ENCODE results near the gene C1orf174. TPM values are rescaled to one million over a fixed set of nuclear protein-coding genes. Genes with fewer than 3 reads are reported as not detected.

Gene C1orf174
- 10 to 100 TPM; 11.7 to 34.0 (median 22.9) TPM for total RNA-seq

GRCh38 chr1:3900150-3900968 lies at the start of gene C1orf174:
Gene C1orf174, minus strand, starts transcription at chr1:3900272. Its CDS starts 86 bp downstream, at chr1:3900186.
- ATAC-seq (replicated peaks in 6 of 8), result peak; percentile 72 to 85 (median 78)
- Histone ChIP-seq H3K27ac (peak within 1 kb of the TSS; percentile 94 to 98), H3K4me3 (peak within 1 kb of the TSS; percentile 57 to 86 (median 77)), H3K4me1 (replicated peaks in 1 of 2) (peaks cover 3 to 5% of the 10 kb centered on the region in 2 donors)
- 0 to 10% (median 0%) methylated on average over 2 to 24 of the region's 58 CpGs; no CpG with 5 or more reads in 3 of the 10 experiments for WGBS, 10 experiments
- in situ Hi-C loops (cut with MboI; ENCODE audit: low pct_unique_long_range_greater_than_20kb in 2 of 9, low sequenced_read_pairs in 9 of 9, unreplicated experiment in 9 of 9), result loop anchor here in 3 of 9 experiments (25.0 kb wide), 5 partner anchors 712 to 1837 kb away; partner anchors contain the start of gene AJAP1 (in 1 of the 3)

GRCh38 chr1:3948344-3948743 lies 48.3 kb upstream of the C1orf174 start:
- Histone ChIP-seq H3K4me1 (replicated peaks in 1 of 2) (peaks cover 22 to 24% of the 10 kb centered on the region in 2 donors), H3K4me3 (no peak overlapping the region), H3K27ac (no peak overlapping the region)
- no peak for ATAC-seq (replicated peaks in 6 of 8)
- in situ Hi-C loops (cut with MboI; ENCODE audit: low pct_unique_long_range_greater_than_20kb in 2 of 9, low sequenced_read_pairs in 9 of 9, unreplicated experiment in 9 of 9), result no loop called here
- WGBS, 10 experiments, result 24 to 90% (median 73%) methylated on average over 1 to 7 of the region's 9 CpGs; no CpG with 5 or more reads in 5 of the 10 experiments

- WGBS, 10 experiments, result 17 to 86% (median 40%) methylated on average over 1 to 16 of the region's 22 CpGs; no CpG with 5 or more reads in 1 of the 10 experiments
- ATAC-seq (replicated peaks in 6 of 8), result no peak
- Histone ChIP-seq H3K27ac (peak overlapping the region in 1 of 2 donors; percentile 22), H3K4me1 (replicated peaks in 1 of 2) (peaks cover 15 to 16% of the 10 kb centered on the region in 2 donors), H3K4me3 (no peak overlapping the region)
- in situ Hi-C loops (cut with MboI; ENCODE audit: low pct_unique_long_range_greater_than_20kb in 2 of 9, low sequenced_read_pairs in 9 of 9, unreplicated experiment in 9 of 9), result no loop called here
These were observed 46.1 kb upstream of the C1orf174 start for GRCh38 chr1:3945916-3946840.

GRCh38 chr1:3945222-3945621 lies 45.1 kb upstream of the C1orf174 start:
- peaks cover 22 to 25% of the 10 kb centered on the region in 2 donors for H3K4me1 ChIP-seq (replicated peaks in 1 of 2)
- WGBS, 10 experiments, result 20 to 90% (median 80%) methylated on average over 1 to 12 of the region's 12 CpGs; no CpG with 5 or more reads in 3 of the 10 experiments
- in situ Hi-C loops (cut with MboI; ENCODE audit: low pct_unique_long_range_greater_than_20kb in 2 of 9, low sequenced_read_pairs in 9 of 9, unreplicated experiment in 9 of 9), result no loop called here
- ATAC-seq (replicated peaks in 6 of 8), result no peak
- no peak overlapping the region for H3K4me3 ChIP-seq
- no peak overlapping the region for H3K27ac ChIP-seq

- H3K4me3 ChIP-seq, result no peak overlapping the region
- 0 to 75% (median 29%) methylated on average over 1 to 6 of the region's 13 CpGs; no CpG with 5 or more reads in 5 of the 10 experiments for WGBS, 10 experiments
- H3K27ac ChIP-seq, result no peak overlapping the region
- ATAC-seq (replicated peaks in 6 of 8), result peak in 4 of 8 experiments; percentile 16 to 63 (median 46)
- in situ Hi-C loops (cut with MboI; ENCODE audit: low pct_unique_long_range_greater_than_20kb in 2 of 9, low sequenced_read_pairs in 9 of 9, unreplicated experiment in 9 of 9), result no loop called here
- H3K4me1 ChIP-seq (replicated peaks in 1 of 2), result peaks cover 22 to 28% of the 10 kb centered on the region in 2 donors
These were observed 44.6 kb upstream of the C1orf174 start for GRCh38 chr1:3944578-3945125.

GRCh38 chr1:3943806-3944577 lies 43.9 kb upstream of the C1orf174 start:
- WGBS, 10 experiments, result 44 to 89% (median 74%) methylated on average over 2 to 11 of the region's 29 CpGs; no CpG with 5 or more reads in 3 of the 10 experiments
- no peak for ATAC-seq (replicated peaks in 6 of 8)
- H3K4me3 ChIP-seq, result no peak overlapping the region

GRCh38 chr1:3943123-3943431 lies 43.0 kb upstream of the C1orf174 start:
- Histone ChIP-seq H3K4me3 (no peak overlapping the region), H3K27ac (no peak overlapping the region), H3K4me1 (replicated peaks in 1 of 2) (peaks cover 22 to 28% of the 10 kb centered on the region in 2 donors)
- no peak for ATAC-seq (replicated peaks in 6 of 8)
- WGBS, 10 experiments, result 50 to 89% (median 80%) methylated on average over 2 to 10 of the region's 11 CpGs; no CpG with 5 or more reads in 3 of the 10 experiments
- in situ Hi-C loops (cut with MboI; ENCODE audit: low pct_unique_long_range_greater_than_20kb in 2 of 9, low sequenced_read_pairs in 9 of 9, unreplicated experiment in 9 of 9), result no loop called here

More at GRCh38 chr1:3943806-3944577, 43.9 kb upstream of the C1orf174 start:
- in situ Hi-C loops (cut with MboI; ENCODE audit: low pct_unique_long_range_greater_than_20kb in 2 of 9, low sequenced_read_pairs in 9 of 9, unreplicated experiment in 9 of 9), result no loop called here
- H3K4me1 ChIP-seq (replicated peaks in 1 of 2), result peaks cover 22 to 28% of the 10 kb centered on the region in 2 donors
- H3K27ac ChIP-seq, result no peak overlapping the region

- no peak for ATAC-seq (replicated peaks in 6 of 8)
- H3K4me1 ChIP-seq (replicated peaks in 1 of 2), result peaks cover 22 to 28% of the 10 kb centered on the region in 2 donors
- H3K27ac ChIP-seq, result no peak overlapping the region
- in situ Hi-C loops (cut with MboI; ENCODE audit: low pct_unique_long_range_greater_than_20kb in 2 of 9, low sequenced_read_pairs in 9 of 9, unreplicated experiment in 9 of 9), result no loop called here
- WGBS, 10 experiments, result 13 to 100% (median 83%) methylated on average over 1 to 16 of the region's 17 CpGs
- no peak overlapping the region for H3K4me3 ChIP-seq
These were observed 42.5 kb upstream of the C1orf174 start for GRCh38 chr1:3942416-3943122.

GRCh38 chr1:3940754-3941345 lies 40.8 kb upstream of the C1orf174 start:
- H3K4me1 ChIP-seq (replicated peaks in 1 of 2), result peaks cover 22 to 28% of the 10 kb centered on the region in 2 donors
- peak in 4 of 8 experiments; percentile 8 to 54 (median 24) for ATAC-seq (replicated peaks in 6 of 8)
- no peak overlapping the region for H3K4me3 ChIP-seq
- no peak overlapping the region for H3K27ac ChIP-seq
- 0 to 91% (median 68%) methylated on average over 3 to 12 of the region's 12 CpGs for WGBS, 10 experiments
- in situ Hi-C loops (cut with MboI; ENCODE audit: low pct_unique_long_range_greater_than_20kb in 2 of 9, low sequenced_read_pairs in 9 of 9, unreplicated experiment in 9 of 9), result no loop called here

- Histone ChIP-seq H3K4me3 (no peak overlapping the region), H3K4me1 (replicated peaks in 1 of 2) (peaks cover 19 to 25% of the 10 kb centered on the region in 2 donors), H3K27ac (no peak overlapping the region)
- in situ Hi-C loops (cut with MboI; ENCODE audit: low pct_unique_long_range_greater_than_20kb in 2 of 9, low sequenced_read_pairs in 9 of 9, unreplicated experiment in 9 of 9), result no loop called here
- peak in 6 of 8 experiments; percentile 58 to 96 (median 86) for ATAC-seq (replicated peaks in 6 of 8)
- WGBS, 10 experiments, result 0 to 79% (median 45%) methylated on average over 1 to 14 of the region's 15 CpGs; no CpG with 5 or more reads in 2 of the 10 experiments
These were observed 40.1 kb upstream of the C1orf174 start for GRCh38 chr1:3940081-3940753.
